Osteocyte (in vitro differentiated cells): ENCODE results near the gene METTL14. TPM values are rescaled to one million over a fixed set of nuclear protein-coding genes. Genes with fewer than 3 reads are reported as not detected.
A peak's percentile ranks its signal among the peaks of the same experiment; 100 is the strongest.

Experiments
- DNase-seq: peaks from one replicate; pipeline ENCODE4 v3.0.0; 2021; ENCODE audit warnings: mixed read lengths; ENCODE audit not compliant: unreplicated experiment; ENCODE audit errors: extremely low spot score
- H3K27ac Mint-ChIP-seq: one replicate; pipeline ENCODE4 v1.8.0; 2021; ENCODE audit warnings: mild to moderate bottlenecking, mixed read lengths; ENCODE audit not compliant: unreplicated experiment
- H3K27me3 Mint-ChIP-seq: one replicate; pipeline ENCODE4 v1.8.0; 2021; ENCODE audit warnings: mixed read lengths; ENCODE audit not compliant: unreplicated experiment
- H3K36me3 Mint-ChIP-seq: one replicate; pipeline ENCODE4 v1.8.0; 2021; ENCODE audit warnings: mixed read lengths; ENCODE audit not compliant: unreplicated experiment
- H3K4me1 Mint-ChIP-seq: one replicate; pipeline ENCODE4 v1.8.0; 2021; ENCODE audit warnings: mixed read lengths; ENCODE audit not compliant: unreplicated experiment
- H3K4me3 Mint-ChIP-seq: one replicate; pipeline ENCODE4 v1.8.0; 2021; ENCODE audit warnings: mild to moderate bottlenecking, moderate library complexity, mixed read lengths; ENCODE audit not compliant: unreplicated experiment
- H3K9me3 Mint-ChIP-seq: one replicate; pipeline ENCODE4 v1.8.0; 2021; ENCODE audit warnings: mixed read lengths; ENCODE audit not compliant: unreplicated experiment
- CTCF ChIP-seq: fragments of 200-600 bp; sonication (generic); IDR thresholded peaks from 2 replicates; pipeline ENCODE4 v1.5.0; 2021; ENCODE audit warnings: antibody characterized with exemption, mild to moderate bottlenecking, moderate library complexity
- total RNA-seq: library from RNA; stranded (reverse); gene quantifications from 2 replicates; pipeline ENCODE4 v1.2.1, GENCODE V29; 2021

METTL14 gene
- total RNA-seq, 1 donor from 2014 or later: 54.5 TPM

- Mint-ChIP-seq H3K4me1 (peaks cover 78% of the 10 kb centered on the region), H3K9me3 (no peaks in the 10 kb centered on the region), H3K36me3 (peaks cover 52% of the 10 kb centered on the region), H3K27ac (peak overlapping the region; percentile 28), H3K27me3 (no peaks in the 10 kb centered on the region), H3K4me3 (no peak overlapping the region)
- DNase-seq: no peak
- no peak for TF ChIP-seq CTCF
These were observed 76.3 kb downstream of the METTL14 start for GRCh38 chr4:118761397-118762016.

- Mint-ChIP-seq H3K27ac (peak overlapping the region; percentile 28), H3K36me3 (peaks cover 55% of the 10 kb centered on the region)
These were observed 77.0 kb downstream of the METTL14 start for GRCh38 chr4:118762155-118762554.

GRCh38 chr4:118762730-118763477 lies 77.7 kb downstream of the METTL14 start:
- Mint-ChIP-seq H3K9me3 (no peaks in the 10 kb centered on the region), H3K4me1 (peaks cover 83% of the 10 kb centered on the region), H3K27ac (peak overlapping the region; percentile 72), H3K4me3 (no peak overlapping the region), H3K36me3 (peaks cover 54% of the 10 kb centered on the region), H3K27me3 (no peaks in the 10 kb centered on the region)
- no peak for DNase-seq
- no peak for TF ChIP-seq CTCF

More at GRCh38 chr4:118762155-118762554, 77.0 kb downstream of the METTL14 start:
- Mint-ChIP-seq H3K27me3 (no peaks in the 10 kb centered on the region), H3K4me3 (no peak overlapping the region), H3K9me3 (no peaks in the 10 kb centered on the region), H3K4me1 (peaks cover 84% of the 10 kb centered on the region)
- TF ChIP-seq CTCF: no peak
- no peak for DNase-seq

Other genes with a start within 250 kb of the METTL14 start
- 118 and 138 TPM in 2 replicates for gene SEC24D, start 150.7 kb downstream of the METTL14 start, total RNA-seq
- gene SYNPO2, start 203.5 kb downstream of the METTL14 start, total RNA-seq: 3.2 and 4.1 TPM in 2 replicates